ENCODE data around the gene LTF. TPM values are rescaled to one million over a fixed set of nuclear protein-coding genes. Genes with fewer than 3 reads are reported as not detected.
"Not testable (repeated sequence)": the region's sequence is repeated elsewhere in the genome, so short reads cannot be mapped to it uniquely, and the experiment has no call there.

The LTF gene
- total RNA-seq: 1 to 10 TPM in 1 of 2 donors, under 1 TPM in 1; 0.53 to 1.0 TPM
- long read RNA-seq, partial matches to known transcripts: 0 of 2 reads
- long read RNA-seq, other reads (novel, unspliced or antisense): 2 of 2 reads

DNA sequence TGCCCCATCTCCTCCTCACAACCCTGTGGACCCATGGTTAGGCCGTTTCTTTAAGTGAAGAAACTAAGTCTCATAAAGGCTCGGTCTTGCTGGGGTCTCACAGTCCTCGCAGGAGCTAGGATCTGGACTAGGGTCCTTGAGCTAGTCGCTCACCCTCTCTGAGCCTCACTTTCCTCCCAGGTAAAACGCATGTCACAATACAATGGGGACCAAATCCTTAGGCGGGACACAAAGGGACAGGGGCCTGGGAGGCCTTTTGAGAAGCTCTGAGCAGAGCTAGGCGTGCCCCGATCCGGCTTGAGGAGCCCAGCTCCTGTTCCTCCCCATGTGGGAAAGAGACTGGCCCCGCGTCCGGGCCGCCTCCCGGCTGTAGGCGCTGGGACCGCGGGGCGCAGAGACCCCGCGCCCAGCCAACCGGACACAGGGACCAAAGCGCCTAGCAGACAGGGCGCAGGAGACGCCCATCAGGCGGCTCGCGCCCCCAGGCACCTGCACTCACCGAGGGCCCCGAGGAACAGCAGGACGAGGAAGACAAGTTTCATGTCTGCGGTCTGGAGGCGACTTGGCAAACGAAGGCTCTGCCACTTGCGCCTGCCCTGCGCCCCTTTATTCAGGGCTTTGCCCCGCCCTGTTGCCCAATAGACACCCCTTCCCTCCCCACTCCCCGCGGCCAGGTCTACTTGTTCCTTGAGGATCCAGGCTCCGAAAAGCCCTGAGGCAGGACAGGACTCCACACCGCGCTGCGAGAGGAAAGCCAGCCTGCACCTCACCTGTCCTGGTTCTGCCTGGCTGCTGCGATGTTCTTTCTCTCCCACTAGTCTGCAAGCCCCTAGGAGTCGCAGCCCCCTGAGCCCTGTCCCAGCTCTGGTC is at the start of gene LTF:
TSS of gene LTF (minus strand) at position 580 of the 870 bp plus-strand sequence. CDS start at position 542, 38 bp downstream.
- DNase-seq (no peak), ATAC-seq (no peak)
- intact Hi-C loops (cut with DNase I, micrococcal nuclease): no loop called here

DNA sequence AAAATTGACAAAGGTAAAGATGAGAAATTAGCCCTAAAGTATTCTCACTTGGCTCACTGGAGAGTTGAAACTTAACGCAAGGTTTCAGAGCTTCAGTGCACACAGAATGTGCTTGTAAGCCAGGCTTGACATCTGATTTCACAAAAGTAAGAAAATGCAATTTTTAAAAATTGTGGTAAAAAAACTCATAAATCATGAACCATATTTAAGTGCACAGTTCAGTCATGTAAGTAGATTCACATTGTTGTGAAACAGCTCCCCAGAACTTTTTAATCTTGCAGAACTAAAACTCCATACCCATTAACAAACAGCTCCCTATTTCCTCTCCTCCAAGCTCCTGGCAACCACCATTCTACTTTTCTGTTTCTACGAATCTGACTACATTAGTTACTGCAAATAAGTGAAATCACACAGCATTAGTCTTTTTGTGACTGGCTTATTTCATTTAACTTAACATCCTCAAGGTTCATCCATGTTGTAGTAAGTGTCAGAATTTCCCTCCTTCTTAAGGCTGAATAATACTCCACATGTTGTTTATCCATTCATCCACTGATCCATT is 47.6 kb upstream of the LTF start:
- DNase-seq (no peak), ATAC-seq (no peak)
- intact Hi-C loops (cut with DNase I, micrococcal nuclease): no loop called here

DNA sequence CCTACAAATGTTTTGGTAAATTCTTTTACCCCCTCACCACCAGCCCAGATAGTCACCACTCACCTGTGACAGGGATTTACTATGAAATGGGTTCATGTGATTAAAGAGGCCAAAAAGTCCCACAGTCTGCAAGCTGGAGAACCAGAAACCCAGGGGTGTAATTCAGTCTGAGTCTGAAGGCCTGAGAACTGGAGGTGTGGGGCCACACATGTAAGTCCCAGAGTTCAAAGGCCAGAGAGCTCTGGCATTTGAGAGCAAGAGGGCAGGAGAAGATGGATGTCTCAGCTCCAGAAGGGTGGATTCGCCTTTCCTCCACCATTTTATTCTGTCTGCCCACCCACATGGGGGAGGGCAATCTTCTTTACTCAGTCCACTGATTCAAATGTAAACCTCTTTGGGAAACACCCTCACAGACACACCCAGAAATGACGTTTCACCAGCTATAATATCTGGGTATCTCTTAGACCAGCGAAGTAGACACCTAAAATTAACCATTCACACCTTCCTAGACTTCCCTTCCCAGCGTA is 45.0 kb upstream of the LTF start:
- intact Hi-C loops (cut with DNase I, micrococcal nuclease): no loop called here
- no peak for DNase-seq
- no peak for ATAC-seq

DNA sequence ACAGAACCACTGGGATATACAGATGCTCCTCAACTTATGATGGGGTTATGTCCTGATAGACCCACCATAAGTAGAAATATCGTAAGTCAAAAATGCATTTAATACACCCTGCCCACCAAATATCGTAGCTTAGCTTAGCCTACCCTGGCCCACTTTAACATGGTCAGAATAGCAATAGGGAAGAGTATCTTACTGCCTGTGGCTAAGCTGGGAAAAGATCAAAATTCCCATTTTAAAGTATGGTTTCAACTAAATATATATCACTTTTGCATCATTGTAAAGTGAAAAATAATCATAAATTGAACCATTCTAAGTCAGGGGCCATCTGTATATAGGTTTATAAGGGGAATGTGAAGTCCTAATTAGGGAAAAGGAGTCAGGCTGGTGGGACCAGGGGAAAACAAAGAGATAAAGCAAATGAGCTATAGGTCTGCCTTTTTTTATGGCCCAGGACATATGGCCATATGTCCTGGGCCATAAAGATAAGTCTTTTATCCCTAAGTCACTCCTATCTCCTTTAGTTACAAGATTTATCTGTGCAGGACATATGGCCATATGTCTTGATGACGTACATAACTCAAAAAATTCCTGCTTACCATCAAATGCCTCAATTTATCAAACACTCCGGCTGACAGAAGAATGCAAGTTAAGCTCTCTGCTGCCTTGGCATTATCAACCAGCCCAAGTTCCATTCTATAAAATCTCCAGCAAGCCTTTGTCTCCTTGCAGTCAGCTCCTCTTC is 44.3 kb upstream of the LTF start:
- no peak for ATAC-seq
- DNase-seq: no peak
- intact Hi-C loops (cut with DNase I, micrococcal nuclease): no loop called here

DNA sequence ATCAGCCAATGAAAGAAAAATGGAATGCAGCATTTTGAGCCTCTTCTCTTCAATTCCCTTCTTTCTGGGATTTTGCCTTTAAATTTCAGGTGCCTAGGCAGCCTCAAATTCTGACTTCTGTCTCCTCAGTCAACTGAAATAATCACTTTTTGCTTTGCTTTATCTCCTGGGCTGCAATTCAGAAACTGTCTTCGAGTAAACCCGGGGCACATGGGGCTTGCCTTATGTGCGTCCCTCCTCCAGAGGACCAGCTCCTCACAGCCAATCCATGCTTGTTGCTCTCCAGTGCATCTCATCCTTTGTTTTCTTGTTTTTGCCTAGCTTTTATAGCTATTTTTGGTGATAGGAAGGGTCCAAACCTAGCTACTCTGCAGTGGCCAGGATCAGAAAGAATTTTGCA is 41.8 kb upstream of the LTF start:
- no peak for ATAC-seq
- intact Hi-C loops (cut with DNase I, micrococcal nuclease): no loop called here
- no peak for DNase-seq

DNA sequence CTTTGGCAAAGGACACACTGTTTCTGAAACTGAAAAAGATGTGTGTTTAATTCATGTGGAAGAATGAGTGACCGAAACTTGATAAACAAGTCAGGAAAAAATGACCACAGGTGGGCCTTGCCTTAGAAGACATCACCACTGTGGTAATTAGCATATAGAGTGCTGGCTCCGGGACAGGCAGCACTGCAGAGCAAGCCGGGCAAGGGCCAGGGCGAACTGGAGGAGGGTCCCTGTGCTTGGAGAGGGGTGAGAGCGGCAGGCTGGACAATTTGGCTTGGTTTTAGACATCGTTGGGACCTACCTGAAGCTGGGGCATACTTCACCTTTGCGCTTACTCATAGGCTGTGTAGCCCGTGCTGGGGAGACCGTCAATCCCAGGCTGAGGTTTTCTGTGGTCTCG is 41.2 kb upstream of the LTF start:
- no peak for DNase-seq
- ATAC-seq: no peak

DNA sequence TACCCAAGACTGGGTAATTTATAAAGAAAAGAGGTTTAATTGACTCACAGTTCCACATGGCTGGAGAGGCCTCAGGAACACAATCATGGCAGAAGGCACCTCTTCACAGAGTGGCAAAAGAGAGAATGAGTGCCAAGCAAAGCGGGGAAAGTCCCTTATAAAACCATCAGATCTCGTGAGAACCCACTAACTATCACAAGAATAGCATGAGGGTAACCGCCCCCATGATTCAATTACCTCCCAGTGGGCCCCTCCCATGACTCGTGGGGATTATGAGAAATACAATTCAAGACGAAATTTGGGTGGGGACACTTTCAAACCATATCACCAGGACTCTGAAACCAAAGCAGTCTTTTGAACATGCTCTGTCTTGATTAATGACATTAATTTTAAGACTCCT is 40.1 kb upstream of the LTF start:
- intact Hi-C loops (cut with DNase I, micrococcal nuclease): no loop called here
- no peak for ATAC-seq
- no peak for DNase-seq

More for the DNA sequence above, 41.2 kb upstream of the LTF start:
- intact Hi-C loops (cut with DNase I, micrococcal nuclease): no loop called here

DNA sequence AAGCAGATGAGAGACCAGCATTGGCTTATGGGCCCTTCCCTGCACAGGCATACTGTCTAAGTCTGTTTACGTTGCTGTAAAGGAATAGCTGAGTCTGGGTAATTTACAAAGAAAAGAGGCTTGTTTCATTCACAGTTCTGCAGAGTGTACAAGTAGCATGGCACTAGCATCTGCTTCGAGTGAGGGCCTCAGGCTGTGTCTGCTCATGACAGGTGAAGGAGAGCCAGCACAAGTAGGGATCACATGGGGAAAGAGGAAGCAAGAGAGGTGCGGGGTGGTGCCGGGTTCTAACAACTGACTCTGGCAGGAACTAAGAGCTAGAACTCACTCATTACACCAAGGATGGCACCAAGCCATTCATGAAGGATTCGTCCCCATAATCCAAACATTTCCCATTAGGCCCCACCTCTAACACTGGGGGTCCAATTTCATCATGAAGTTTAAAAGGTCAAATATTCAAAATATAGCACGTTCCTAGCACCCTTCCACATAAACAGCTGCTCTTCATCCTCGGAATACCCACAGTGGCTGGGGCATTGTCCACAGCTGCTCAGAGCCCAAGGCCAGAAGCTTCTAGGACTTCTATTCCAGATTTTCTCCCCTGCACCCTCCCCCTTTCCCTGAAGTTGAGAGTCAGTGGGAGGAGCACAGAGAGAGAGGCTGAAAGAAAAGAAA is 38.6 kb upstream of the LTF start:
- intact Hi-C loops (cut with DNase I, micrococcal nuclease): no loop called here
- ATAC-seq (no peak), DNase-seq (no peak)

DNA sequence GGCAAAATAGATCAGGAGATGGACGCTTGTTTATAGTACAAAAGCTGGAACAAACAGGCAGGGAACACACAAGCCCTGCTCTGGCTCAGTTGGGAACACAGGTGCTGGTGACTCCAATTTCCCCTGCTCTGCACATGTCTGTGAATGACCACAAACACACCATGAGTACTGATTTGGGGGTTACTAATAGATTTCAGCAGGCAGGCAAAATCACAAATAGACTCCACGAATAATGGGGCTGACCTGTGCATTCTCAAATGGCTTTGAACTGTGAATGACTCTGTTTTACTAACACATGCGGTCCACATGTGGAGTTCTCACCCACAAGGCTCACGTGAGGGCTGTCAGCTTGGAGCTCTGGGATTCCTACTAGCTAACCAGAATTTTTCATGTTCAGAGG is 37.0 kb upstream of the LTF start:
- intact Hi-C loops (cut with DNase I, micrococcal nuclease): no loop called here
- ATAC-seq (no peak), DNase-seq (no peak)

DNA sequence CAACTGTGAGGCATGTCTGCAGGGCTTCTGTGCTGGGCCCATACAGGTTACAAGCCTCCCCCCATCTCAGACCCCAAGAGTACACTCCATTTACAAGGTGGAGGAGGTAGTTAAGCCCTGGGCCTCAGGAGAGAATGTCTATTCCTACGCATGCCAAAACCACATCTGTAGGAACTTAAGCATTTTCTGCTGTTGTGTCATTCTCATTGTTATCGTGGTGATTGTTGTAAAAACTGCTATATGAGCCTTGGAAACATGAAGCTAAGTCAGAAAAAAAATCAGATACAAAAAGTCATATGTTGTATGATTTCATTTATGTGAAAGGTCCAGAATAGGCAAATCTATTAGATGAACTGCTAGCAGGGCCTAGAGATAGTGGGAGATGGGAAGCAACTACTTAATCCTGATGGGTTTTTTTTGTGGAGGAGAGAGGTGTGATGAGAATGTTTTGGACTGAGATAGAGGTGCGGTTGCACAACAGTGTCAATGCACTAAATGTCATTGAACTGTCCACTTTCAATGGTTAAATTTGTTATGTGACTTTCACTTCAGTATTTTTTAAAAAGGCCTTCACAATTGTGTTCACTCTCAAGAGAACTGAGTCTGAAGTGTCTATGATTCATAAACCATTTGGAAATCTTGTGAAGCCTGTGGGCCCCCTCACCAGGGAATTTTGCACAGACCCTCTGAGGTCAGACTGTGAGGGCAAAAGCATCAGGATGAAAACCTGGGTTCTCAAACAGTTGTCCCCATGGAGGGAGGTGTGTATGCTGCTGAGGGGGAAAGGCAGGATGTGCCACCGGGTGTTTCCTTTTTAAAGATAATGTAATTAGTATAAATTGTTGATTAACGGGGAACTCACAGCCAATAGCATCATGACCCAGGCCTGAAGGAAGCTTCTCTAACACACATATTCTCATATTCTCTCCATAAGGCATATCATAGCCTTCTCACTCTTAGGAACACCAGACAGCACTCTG is 36.2 kb upstream of the LTF start:
- no peak for ATAC-seq

DNA sequence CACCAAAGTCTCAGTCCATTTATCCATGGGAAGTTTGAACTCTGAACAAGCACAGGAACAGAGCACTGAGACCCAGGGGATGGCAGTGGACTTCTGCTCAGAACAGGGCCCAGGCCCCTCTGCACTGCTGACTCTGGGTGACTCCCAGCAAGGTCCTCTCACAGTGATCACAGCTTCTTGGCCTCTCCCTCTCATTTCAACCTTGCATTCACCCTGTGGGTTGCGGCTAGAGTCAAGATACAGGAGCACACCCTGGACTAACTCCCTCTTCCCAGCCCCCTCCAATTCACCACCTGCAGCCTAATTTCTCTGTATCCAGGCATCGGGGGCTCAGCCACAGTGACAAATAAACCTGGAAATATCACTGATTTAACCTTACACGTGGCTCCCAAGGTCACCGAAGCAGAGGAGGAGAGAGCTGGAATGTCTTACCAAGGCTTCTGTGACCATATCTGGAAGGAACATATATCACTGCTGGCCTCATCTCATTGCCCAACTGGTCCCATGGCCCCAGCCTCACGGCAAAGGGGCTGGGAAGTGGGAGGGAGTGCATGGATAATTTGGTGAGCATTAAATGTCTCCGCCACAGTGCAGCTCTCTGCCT is 34.3 kb upstream of the LTF start:
- ATAC-seq: no peak
- DNase-seq: no peak
- intact Hi-C loops (cut with DNase I, micrococcal nuclease): loop anchor here in 1 of 2 donors (10.0 kb wide), 1 partner anchor 46 kb away; no protein-coding TSS in a partner anchor

More for the DNA sequence above, 36.2 kb upstream of the LTF start:
- DNase-seq: no peak
- intact Hi-C loops (cut with DNase I, micrococcal nuclease): no loop called here

DNA sequence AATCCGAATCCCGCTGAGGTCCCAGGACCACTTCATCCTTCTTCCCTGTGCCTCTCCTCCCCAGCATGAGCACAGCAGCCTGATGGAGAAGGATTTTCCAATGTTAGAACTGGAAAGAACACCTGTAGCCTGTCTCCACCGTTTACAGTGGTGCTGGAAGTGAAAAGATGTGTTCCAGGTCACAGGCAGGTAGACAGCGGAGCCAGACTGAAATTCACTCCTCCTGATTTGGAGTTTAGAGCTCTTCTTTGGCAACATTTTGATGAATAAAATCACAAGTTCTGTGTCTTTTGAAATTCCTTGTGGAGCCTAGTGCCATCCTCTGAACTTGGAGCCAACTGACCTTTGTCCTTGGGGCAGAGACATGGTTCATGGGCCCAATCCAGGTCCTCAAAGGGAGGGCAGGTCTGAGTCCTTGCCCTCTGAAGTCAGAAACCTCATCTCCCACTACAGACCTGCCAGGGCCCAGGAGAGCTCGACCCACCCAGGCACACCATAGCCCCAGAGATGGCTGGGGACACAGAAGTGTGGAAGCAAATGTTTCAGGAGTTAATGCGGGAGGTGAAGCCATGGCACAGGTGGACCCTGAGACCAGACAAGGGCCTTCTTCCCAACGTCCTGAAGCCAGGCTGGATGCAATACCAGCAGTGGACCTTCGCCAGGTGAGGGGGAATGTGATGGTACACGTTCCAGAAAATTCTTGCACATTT is 33.0 kb upstream of the LTF start, which contains the start of gene RTP3:
TSS of gene RTP3 (plus strand) at position 421 of the 710 bp plus-strand sequence. CDS start at position 508, 87 bp downstream.
- DNase-seq (no peak), ATAC-seq (no peak)

DNA sequence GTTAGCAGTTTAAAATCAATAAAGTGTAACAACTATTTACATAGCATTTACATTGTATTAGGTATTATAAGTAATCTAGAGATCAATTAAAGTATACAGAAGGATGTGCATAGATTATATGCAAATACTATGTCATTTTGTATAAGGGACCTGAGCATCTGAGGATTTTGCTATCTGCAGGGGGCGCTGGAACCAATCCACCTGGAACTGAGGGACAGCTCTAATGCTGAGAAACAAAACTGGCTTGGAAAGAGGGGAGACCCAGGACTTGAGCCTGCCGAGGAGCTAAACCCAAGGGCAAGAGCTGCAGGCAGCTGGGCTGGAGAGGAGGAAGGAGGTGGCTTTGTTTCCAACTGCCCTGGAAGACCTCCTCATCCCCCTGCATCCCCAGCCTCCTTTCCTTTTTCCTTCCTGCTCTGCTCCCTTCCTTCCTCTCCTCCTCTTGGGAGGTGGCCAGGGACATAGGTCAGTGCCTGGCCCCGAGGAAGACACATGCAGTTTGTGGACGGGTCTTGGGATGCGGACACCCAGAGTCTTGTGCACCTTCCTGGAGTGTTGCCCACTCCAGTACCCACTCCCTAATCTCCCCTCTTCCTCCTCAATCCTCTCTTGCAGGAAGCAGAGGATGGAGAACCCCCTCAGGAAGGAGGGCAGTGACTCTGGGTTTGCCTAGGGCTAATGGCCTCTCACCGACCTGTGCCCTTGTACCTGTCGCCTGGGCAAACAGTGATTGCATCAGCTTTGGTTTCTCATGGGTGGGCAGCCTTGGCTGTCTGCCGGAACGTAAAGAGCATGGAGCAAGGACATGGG is 32.2 kb upstream of the LTF start:
- intact Hi-C loops (cut with DNase I, micrococcal nuclease): loop anchor here in 1 of 2 donors (10.0 kb wide), 1 partner anchor 48 kb away; no protein-coding TSS in a partner anchor
- ATAC-seq: no peak
- DNase-seq: peak in 1 of 2 donors; percentile 63

More for the DNA sequence above, 33.0 kb upstream of the LTF start, which contains the start of gene RTP3:
- intact Hi-C loops (cut with DNase I, micrococcal nuclease): loop anchor here in 1 of 2 donors (10.0 kb wide), 1 partner anchor 47 kb away; no protein-coding TSS in a partner anchor

DNA sequence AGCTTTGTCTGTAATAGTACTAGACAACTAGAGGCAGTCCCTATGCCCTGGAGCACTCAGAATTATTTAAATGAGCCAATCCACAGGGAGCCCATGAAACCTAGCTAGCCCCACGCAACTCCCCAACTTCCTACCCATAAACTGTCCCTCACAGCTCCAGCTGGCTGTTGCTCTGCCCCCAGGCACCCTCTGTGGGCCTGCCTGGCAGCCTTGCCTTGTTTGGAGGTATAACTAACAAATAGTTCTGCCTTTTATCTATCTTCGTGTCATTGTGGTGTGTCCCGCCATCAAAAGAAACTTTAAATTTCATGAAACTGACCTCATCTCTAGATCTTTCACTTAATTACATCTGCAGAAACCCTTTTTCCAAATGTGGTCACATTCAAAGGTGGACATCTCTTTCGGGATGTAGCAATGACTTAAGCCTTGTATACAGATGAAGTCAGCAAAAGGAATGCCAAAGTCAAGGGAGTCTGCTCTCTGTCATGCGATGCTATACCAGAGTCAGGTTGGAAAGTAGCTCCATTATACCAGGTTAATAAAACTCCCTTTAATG is 31.3 kb upstream of the LTF start:
- ATAC-seq (no peak), DNase-seq (no peak)
- intact Hi-C loops (cut with DNase I, micrococcal nuclease): loop anchor here in 1 of 2 donors (10.0 kb wide), 1 partner anchor 49 kb away; no protein-coding TSS in a partner anchor

DNA sequence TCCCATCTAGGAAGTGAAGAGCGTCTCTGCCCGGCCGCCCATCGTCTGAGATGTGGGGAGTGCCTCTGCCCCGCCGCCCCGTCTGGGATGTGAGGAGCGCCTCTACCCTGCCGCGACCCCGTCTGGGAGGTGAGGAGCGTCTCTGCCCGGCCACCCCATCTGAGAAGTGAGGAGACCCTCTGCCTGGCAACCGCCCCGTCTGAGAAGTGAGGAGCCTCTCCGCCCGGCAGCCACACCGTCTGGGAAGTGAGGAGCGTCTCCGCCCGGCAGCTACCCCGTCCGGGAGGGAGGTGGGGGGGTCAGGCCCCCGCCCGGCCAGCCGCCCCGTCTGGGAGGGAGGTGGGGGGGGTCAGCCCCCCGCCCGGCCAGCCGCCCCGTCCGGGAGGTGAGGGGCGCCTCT is 29.8 kb upstream of the LTF start:
- DNase-seq, ATAC-seq: not testable (repeated sequence)
- intact Hi-C loops (cut with DNase I, micrococcal nuclease): loop anchor here in 1 of 2 donors (10.0 kb wide), 1 partner anchor 50 kb away; no protein-coding TSS in a partner anchor

All from left colon (tissue), 2 donors.